Endothelial cell of hepatic sinusoid (primary cell): ENCODE data around the gene DNAJC7.

Experiments used
- in situ Hi-C: cut with HindIII; loops from 2 replicates; pipeline ENCODE4 v1.10.0; 2017; ENCODE audit warnings: low sequenced_read_pairs

Gene DNAJC7

DNA sequence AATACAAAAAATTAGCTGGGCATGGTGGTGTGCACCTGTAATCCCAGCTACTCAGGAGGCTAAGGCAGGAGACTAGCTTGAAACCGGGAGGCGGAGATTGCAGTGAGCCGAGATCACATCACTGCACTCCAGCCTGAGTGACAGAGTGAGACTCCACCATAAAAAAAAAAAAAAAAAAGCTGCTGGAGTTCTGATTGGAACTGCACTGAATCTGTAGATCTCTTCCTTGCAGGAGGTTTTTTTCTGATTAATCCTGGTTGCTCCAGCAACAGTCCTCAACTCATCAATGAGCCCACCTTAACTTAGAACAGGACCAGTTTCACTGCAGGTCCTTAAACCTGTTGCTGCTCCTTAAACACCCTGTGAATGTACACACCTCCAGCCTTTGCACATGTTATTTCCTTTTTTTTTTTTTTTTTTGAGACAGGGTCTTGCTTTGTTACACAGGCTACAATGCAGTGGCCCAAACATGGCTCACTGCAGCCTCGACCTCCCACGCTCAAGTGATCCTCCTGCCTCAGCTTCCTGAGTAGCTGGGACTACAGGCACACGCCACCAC, 88.5 kb downstream of the DNAJC7 start:
- in situ Hi-C loops = no loop called here
